Esophagus (tissue), 2 donors: Measurements from ENCODE around the gene BRD4. TPM values are rescaled to one million over a fixed set of nuclear protein-coding genes. Genes with fewer than 3 reads are reported as not detected.
"Not testable (repeated sequence)": the region's sequence is repeated elsewhere in the genome, so short reads cannot be mapped to it uniquely, and the experiment has no call there.

ENCODE experiments used
- H3K27ac ChIP-seq, 2 donors: one replicate each; pipeline ENCODE4 v1.5.1; 2013; ENCODE audit warnings: low read depth in 2 of 2, mild to moderate bottlenecking in 2 of 2, inconsistent platforms in 1 of 2, low read length in 1 of 2, moderate library complexity in 1 of 2
- H3K27me3 ChIP-seq, 2 donors: one replicate each; pipeline ENCODE4 v1.6.1; 2013; ENCODE audit warnings: low read length in 2 of 2, control low read depth in 1 of 2, mild to moderate bottlenecking in 1 of 2; ENCODE audit not compliant: insufficient read depth in 2 of 2, control insufficient read depth in 1 of 2
- H3K36me3 ChIP-seq, 2 donors: one replicate each; pipeline ENCODE4 v1.6.1; 2013; ENCODE audit warnings: low read length in 1 of 2; ENCODE audit not compliant: control insufficient read depth in 2 of 2, insufficient read depth in 2 of 2
- H3K4me1 ChIP-seq, 2 donors: one replicate each; pipeline ENCODE4 v1.6.1; 2013; ENCODE audit warnings: low read length in 1 of 2; ENCODE audit not compliant: control insufficient read depth in 2 of 2, insufficient read depth in 2 of 2
- H3K4me3 ChIP-seq, 2 donors: one replicate each; pipeline ENCODE4 v1.5.1; 2013; ENCODE audit warnings: low read length in 2 of 2, mild to moderate bottlenecking in 2 of 2, low read depth in 1 of 2, moderate library complexity in 1 of 2
- H3K9me3 ChIP-seq, 2 donors: one replicate each; pipeline ENCODE4 v1.6.1; 2013; ENCODE audit warnings: mild to moderate bottlenecking in 2 of 2, low read depth in 1 of 2, low read length in 1 of 2, moderate library complexity in 1 of 2; ENCODE audit not compliant: control insufficient read depth in 2 of 2, insufficient read depth in 1 of 2
- WGBS, 2 donors: extraction: QIAGEN DNeasy Blood & Tissue Kit; methylation state at CpG; one replicate each; pipeline ENCODE4 v1.1.7; 2013; 5-methylcytosine and 5-hydroxymethylcytosine counted together
- polyA plus RNA-seq, 2 donors: library from polyadenylated mRNA; stranded (reverse); fragments of 200-250 nt; gene quantifications; one replicate each; pipeline ENCODE4 v1.2.3, GENCODE V29; 2013
- donor health status: healthy with polysubstance abuse.
- donor health status: Bipolar disorder and iron deficiency.

The BRD4 gene
- polyA plus RNA-seq, 2 donors, result 13.9 to 27.4 TPM

- H3K4me3 ChIP-seq, result no peak overlapping the region
- H3K36me3 ChIP-seq, result no peaks in the 10 kb centered on the region
- peaks cover 0 to 2% of the 10 kb centered on the region in 2 donors for H3K4me1 ChIP-seq
- no peaks in the 10 kb centered on the region for H3K27me3 ChIP-seq
- no peaks in the 10 kb centered on the region for H3K9me3 ChIP-seq
- 88 to 91% methylated on average over 4 of the region's 4 CpGs for WGBS, 2 donors
- no peak overlapping the region for H3K27ac ChIP-seq
These were observed 7.7 kb upstream of the BRD4 start for GRCh38 chr19:15340086-15340485.

DNA sequence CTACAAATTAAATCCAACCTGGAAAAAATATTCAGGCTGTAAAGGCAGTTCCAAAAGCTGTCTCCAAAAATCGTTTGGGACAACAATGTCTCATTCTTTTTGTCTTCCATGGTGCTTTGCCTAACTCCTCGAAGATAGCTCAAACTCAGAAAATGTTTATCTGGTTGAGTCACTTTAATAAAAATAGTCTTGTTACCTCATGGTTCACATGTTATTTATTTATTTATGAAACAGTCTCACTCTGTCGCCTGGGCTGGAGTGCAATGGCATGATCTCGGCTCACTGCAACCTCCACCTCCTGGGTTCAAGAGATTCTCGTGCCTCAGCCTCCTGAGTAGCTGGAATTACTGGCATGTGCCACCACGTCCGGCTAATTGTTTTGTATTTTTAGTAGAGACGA, 4.9 kb upstream of the BRD4 start:
- no peak overlapping the region for H3K4me3 ChIP-seq
- H3K36me3 ChIP-seq, result no peaks in the 10 kb centered on the region
- H3K27ac ChIP-seq, result no peak overlapping the region
- no peaks in the 10 kb centered on the region for H3K9me3 ChIP-seq
- 70 to 72% methylated on average over 8 of the region's 8 CpGs for WGBS, 2 donors
- H3K27me3 ChIP-seq, result no peaks in the 10 kb centered on the region
- peaks cover 0 to 6% of the 10 kb centered on the region in 2 donors for H3K4me1 ChIP-seq

DNA sequence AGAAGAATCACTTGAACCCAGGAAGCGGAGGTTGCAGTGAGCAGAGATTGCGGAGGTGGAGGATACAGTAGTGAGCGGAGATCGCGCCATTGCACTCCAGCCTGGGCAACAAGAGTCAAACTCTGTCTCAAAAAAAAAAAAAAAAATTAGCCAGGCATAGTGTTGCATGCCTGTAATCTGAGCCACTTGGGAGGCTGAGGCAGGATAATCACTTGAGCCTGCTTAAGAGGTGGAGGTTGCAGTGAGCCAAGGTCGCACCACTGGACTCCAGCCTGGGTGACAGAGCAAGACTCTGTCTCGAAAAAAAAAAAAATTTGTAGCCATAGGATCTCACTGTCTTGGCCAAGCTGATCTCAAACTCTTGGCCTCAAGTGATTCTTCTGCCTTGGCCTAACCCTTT, 3.7 kb upstream of the BRD4 start:
- 78 to 80% methylated on average over 7 of the region's 7 CpGs for WGBS, 2 donors
- not testable (repeated sequence) for H3K9me3 ChIP-seq, H3K4me1 ChIP-seq, H3K4me3 ChIP-seq, H3K27ac ChIP-seq, H3K36me3 ChIP-seq, H3K27me3 ChIP-seq

- 0 to 1% methylated on average over 49 to 122 of the region's 122 CpGs for WGBS, 2 donors
- H3K36me3 ChIP-seq, result no peaks in the 10 kb centered on the region
- no peaks in the 10 kb centered on the region for H3K9me3 ChIP-seq
- H3K4me3 ChIP-seq, result peak overlapping the region; percentile 88 to 93
- H3K4me1 ChIP-seq, result peaks cover 0 to 6% of the 10 kb centered on the region in 2 donors
- H3K27ac ChIP-seq, result peak overlapping the region; percentile 99 to 100
- H3K27me3 ChIP-seq, result no peaks in the 10 kb centered on the region
These were observed 674 bp downstream of the BRD4 start for GRCh38 chr19:15331419-15332310.

GRCh38 chr19:15330801-15331418, 1.4 kb downstream of the BRD4 start:
- Histone ChIP-seq H3K4me1 (peaks cover 0 to 6% of the 10 kb centered on the region in 2 donors), H3K27ac (peak overlapping the region; percentile 99 to 100), H3K9me3 (no peaks in the 10 kb centered on the region), H3K27me3 (no peaks in the 10 kb centered on the region), H3K4me3 (peak overlapping the region; percentile 88 to 93), H3K36me3 (no peaks in the 10 kb centered on the region)
- 4% methylated on average over 17 of the region's 17 CpGs for WGBS, 2 donors

DNA sequence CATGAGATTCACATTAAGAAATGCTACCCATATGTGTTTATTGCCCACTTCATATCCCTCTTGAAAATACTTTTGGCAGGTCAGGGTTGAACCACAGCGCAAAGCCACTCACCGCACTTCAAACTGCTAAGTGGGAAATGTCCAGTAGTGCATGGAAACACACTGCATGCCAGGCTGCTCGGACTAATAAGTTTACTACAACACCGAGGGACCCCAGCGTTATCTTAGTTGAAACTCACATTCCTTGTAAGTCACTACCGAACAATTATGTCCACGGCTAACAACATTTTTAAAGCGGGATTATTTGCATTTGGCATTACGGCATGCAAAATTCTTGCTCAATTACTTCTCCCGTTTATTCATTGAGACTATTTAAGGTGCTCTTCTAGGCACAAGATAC, 4.0 kb downstream of the BRD4 start:
- no peaks in the 10 kb centered on the region for H3K36me3 ChIP-seq
- no peak overlapping the region for H3K4me3 ChIP-seq
- H3K27ac ChIP-seq, result no peak overlapping the region
- H3K9me3 ChIP-seq, result no peaks in the 10 kb centered on the region
- peaks cover 6 to 23% of the 10 kb centered on the region in 2 donors for H3K4me1 ChIP-seq
- no peaks in the 10 kb centered on the region for H3K27me3 ChIP-seq
- WGBS, 2 donors, result 63 to 64% methylated on average over 10 of the region's 10 CpGs

GRCh38 chr19:15324791-15325519, 7.4 kb downstream of the BRD4 start:
- peak overlapping the region; percentile 37 to 87 for H3K27ac ChIP-seq
- no peak overlapping the region for H3K4me3 ChIP-seq
- H3K27me3 ChIP-seq, result no peaks in the 10 kb centered on the region
- 31 to 38% methylated on average over 6 of the region's 6 CpGs for WGBS, 2 donors
- H3K4me1 ChIP-seq, result peaks cover 6 to 22% of the 10 kb centered on the region in 2 donors
- H3K9me3 ChIP-seq, result no peaks in the 10 kb centered on the region
- no peaks in the 10 kb centered on the region for H3K36me3 ChIP-seq

DNA sequence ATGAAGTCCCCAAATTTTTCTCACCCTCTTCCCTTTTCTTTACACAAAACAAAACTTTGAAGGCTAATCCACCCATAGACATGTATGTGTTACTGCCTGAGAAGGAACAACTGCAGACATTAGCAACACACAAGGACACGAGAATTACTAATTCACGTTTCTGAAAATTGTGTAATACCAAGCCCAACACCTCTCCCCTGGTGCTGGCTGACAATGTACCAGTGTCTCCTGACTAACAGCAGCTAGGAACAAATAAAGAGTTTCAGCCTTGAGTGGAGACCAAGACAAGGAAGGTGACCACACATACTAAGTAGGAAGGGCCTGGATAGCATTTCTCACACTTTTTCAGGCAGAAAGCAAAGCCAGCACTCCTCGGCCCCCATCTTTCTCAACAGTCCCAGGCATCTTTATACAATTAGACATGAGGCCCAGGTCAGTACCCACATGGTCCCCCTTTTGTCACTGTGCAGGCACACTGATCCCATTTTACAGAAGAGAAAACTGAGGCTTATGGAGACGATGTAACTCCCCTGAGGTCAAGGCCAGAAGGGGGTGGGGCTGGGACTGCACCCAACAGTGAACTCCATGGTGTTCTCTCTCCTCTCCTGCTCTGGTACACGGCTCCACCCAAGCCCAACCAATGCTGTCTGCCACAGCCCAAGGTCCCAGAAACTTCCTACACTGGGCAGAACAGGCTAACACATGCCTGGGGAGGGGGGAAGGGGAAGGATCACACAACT, 8.7 kb downstream of the BRD4 start:
- Histone ChIP-seq H3K4me3 (no peak overlapping the region), H3K27me3 (no peaks in the 10 kb centered on the region), H3K27ac (peak overlapping the region; percentile 87 to 89), H3K36me3 (no peaks in the 10 kb centered on the region), H3K9me3 (no peaks in the 10 kb centered on the region), H3K4me1 (peaks cover 9 to 22% of the 10 kb centered on the region in 2 donors)
- WGBS, 2 donors, result 18 to 21% methylated on average over 5 of the region's 5 CpGs

DNA sequence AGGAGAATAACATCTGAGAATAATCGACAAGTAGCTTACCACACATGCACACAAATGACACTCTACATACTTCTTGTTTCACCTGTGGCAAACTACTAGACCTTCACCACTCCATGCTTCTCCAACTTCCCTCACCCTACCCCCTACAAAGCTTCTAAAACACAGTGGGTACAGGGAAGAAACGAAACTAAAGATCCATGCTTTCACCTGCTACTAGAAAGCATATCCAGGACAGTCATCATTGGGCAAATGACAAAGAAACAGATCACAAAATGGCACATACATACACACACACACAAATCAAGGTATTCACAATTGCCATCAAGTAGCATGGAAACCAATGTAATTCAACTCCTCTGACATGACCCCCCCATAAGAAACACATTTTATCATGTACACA, 10.6 kb downstream of the BRD4 start:
- Histone ChIP-seq H3K4me3 (no peak overlapping the region), H3K9me3 (no peaks in the 10 kb centered on the region), H3K27ac (no peak overlapping the region), H3K36me3 (no peaks in the 10 kb centered on the region), H3K27me3 (no peaks in the 10 kb centered on the region), H3K4me1 (peaks cover 11 to 33% of the 10 kb centered on the region in 2 donors)
- whole genome bisulfite sequencing, 2 donors, result 39 to 71% methylated on average over 2 of the region's 2 CpGs
